ENCODE data around the gene SLC27A4.

Gene SLC27A4

GRCh38 chr9:128340691-128341434 is 536 bp downstream of the SLC27A4 start:
- peaks cover 8% of the 10 kb centered on the region for H3K4me1 Mint-ChIP-seq (ENCODE audit: low read depth)
- H3K27ac Mint-ChIP-seq = peak overlapping the region; percentile 94
- peak overlapping the region; percentile 94 for H3K4me3 Mint-ChIP-seq
- H3K9me3 Mint-ChIP-seq = no peaks in the 10 kb centered on the region
- DNase-seq (ENCODE audit: low spot score) = peak; percentile 21
- peaks cover 5% of the 10 kb centered on the region for H3K36me3 Mint-ChIP-seq (ENCODE audit: low read depth)
- H3K27me3 Mint-ChIP-seq (ENCODE audit: low read depth) = no peaks in the 10 kb centered on the region

- peak; percentile 68 for DNase-seq (ENCODE audit: low spot score)
- Mint-ChIP-seq H3K36me3 (ENCODE audit: low read depth) (peaks cover 5% of the 10 kb centered on the region), H3K4me3 (peak overlapping the region; percentile 94), H3K27ac (peak overlapping the region; percentile 94), H3K9me3 (no peaks in the 10 kb centered on the region), H3K27me3 (ENCODE audit: low read depth) (no peaks in the 10 kb centered on the region), H3K4me1 (ENCODE audit: low read depth) (peaks cover 8% of the 10 kb centered on the region)
These were observed 1.1 kb downstream of the SLC27A4 start for GRCh38 chr9:128341435-128341849.

- H3K4me1 Mint-ChIP-seq (ENCODE audit: low read depth) = peaks cover 8% of the 10 kb centered on the region
- no peaks in the 10 kb centered on the region for H3K9me3 Mint-ChIP-seq
- no peak for DNase-seq (ENCODE audit: low spot score)
- H3K27me3 Mint-ChIP-seq (ENCODE audit: low read depth) = no peaks in the 10 kb centered on the region
- H3K4me3 Mint-ChIP-seq = no peak overlapping the region
- peaks cover 10% of the 10 kb centered on the region for H3K36me3 Mint-ChIP-seq (ENCODE audit: low read depth)
- no peak overlapping the region for H3K27ac Mint-ChIP-seq
These were observed 2.8 kb downstream of the SLC27A4 start for GRCh38 chr9:128342971-128343680.

GRCh38 chr9:128343855-128344254 is 3.5 kb downstream of the SLC27A4 start:
- H3K4me3 Mint-ChIP-seq = no peak overlapping the region
- H3K36me3 Mint-ChIP-seq (ENCODE audit: low read depth) = peaks cover 10% of the 10 kb centered on the region
- H3K4me1 Mint-ChIP-seq (ENCODE audit: low read depth) = peaks cover 8% of the 10 kb centered on the region
- no peaks in the 10 kb centered on the region for H3K27me3 Mint-ChIP-seq (ENCODE audit: low read depth)
- no peak for DNase-seq (ENCODE audit: low spot score)
- no peaks in the 10 kb centered on the region for H3K9me3 Mint-ChIP-seq
- H3K27ac Mint-ChIP-seq = no peak overlapping the region

- Mint-ChIP-seq H3K36me3 (ENCODE audit: low read depth) (peaks cover 13% of the 10 kb centered on the region), H3K4me3 (no peak overlapping the region), H3K9me3 (no peaks in the 10 kb centered on the region), H3K27ac (no peak overlapping the region), H3K4me1 (ENCODE audit: low read depth) (peaks cover 4% of the 10 kb centered on the region), H3K27me3 (ENCODE audit: low read depth) (no peaks in the 10 kb centered on the region)
- no peak for DNase-seq (ENCODE audit: low spot score)
These were observed 4.7 kb downstream of the SLC27A4 start for GRCh38 chr9:128344931-128345605.

GRCh38 chr9:128349125-128349524 is 8.8 kb downstream of the SLC27A4 start:
- Mint-ChIP-seq H3K27ac (no peak overlapping the region), H3K9me3 (no peaks in the 10 kb centered on the region), H3K36me3 (ENCODE audit: low read depth) (peaks cover 17% of the 10 kb centered on the region), H3K4me1 (ENCODE audit: low read depth) (no peaks in the 10 kb centered on the region), H3K4me3 (no peak overlapping the region), H3K27me3 (ENCODE audit: low read depth) (no peaks in the 10 kb centered on the region)
- no peak for DNase-seq (ENCODE audit: low spot score)

GRCh38 chr9:128349772-128350171 is 9.4 kb downstream of the SLC27A4 start:
- Mint-ChIP-seq H3K36me3 (ENCODE audit: low read depth) (peaks cover 16% of the 10 kb centered on the region), H3K4me3 (no peak overlapping the region), H3K4me1 (ENCODE audit: low read depth) (no peaks in the 10 kb centered on the region), H3K9me3 (no peaks in the 10 kb centered on the region), H3K27ac (no peak overlapping the region), H3K27me3 (ENCODE audit: low read depth) (no peaks in the 10 kb centered on the region)
- DNase-seq (ENCODE audit: low spot score) = no peak

GRCh38 chr9:128355451-128355850 is 15.1 kb downstream of the SLC27A4 start:
- Mint-ChIP-seq H3K27ac (no peak overlapping the region), H3K4me3 (no peak overlapping the region)

GRCh38 chr9:128358090-128358489 is 17.8 kb downstream of the SLC27A4 start:
- H3K4me3 Mint-ChIP-seq = no peak overlapping the region

More at GRCh38 chr9:128355451-128355850, 15.1 kb downstream of the SLC27A4 start:
- no peak for DNase-seq (ENCODE audit: low spot score)
- no peaks in the 10 kb centered on the region for H3K4me1 Mint-ChIP-seq (ENCODE audit: low read depth)
- peaks cover 7% of the 10 kb centered on the region for H3K36me3 Mint-ChIP-seq (ENCODE audit: low read depth)
- no peaks in the 10 kb centered on the region for H3K9me3 Mint-ChIP-seq
- no peaks in the 10 kb centered on the region for H3K27me3 Mint-ChIP-seq (ENCODE audit: low read depth)

GRCh38 chr9:128358861-128359260 is 18.5 kb downstream of the SLC27A4 start:
- no peak overlapping the region for H3K4me3 Mint-ChIP-seq
- H3K27ac Mint-ChIP-seq = no peak overlapping the region
- H3K9me3 Mint-ChIP-seq = no peaks in the 10 kb centered on the region
- peaks cover 1% of the 10 kb centered on the region for H3K4me1 Mint-ChIP-seq (ENCODE audit: low read depth)
- no peaks in the 10 kb centered on the region for H3K27me3 Mint-ChIP-seq (ENCODE audit: low read depth)
- no peak for DNase-seq (ENCODE audit: low spot score)
- H3K36me3 Mint-ChIP-seq (ENCODE audit: low read depth) = peaks cover 6% of the 10 kb centered on the region

More at GRCh38 chr9:128358090-128358489, 17.8 kb downstream of the SLC27A4 start:
- Mint-ChIP-seq H3K36me3 (ENCODE audit: low read depth) (peaks cover 6% of the 10 kb centered on the region), H3K4me1 (ENCODE audit: low read depth) (peaks cover 1% of the 10 kb centered on the region), H3K27me3 (ENCODE audit: low read depth) (no peaks in the 10 kb centered on the region), H3K9me3 (no peaks in the 10 kb centered on the region), H3K27ac (no peak overlapping the region)
- no peak for DNase-seq (ENCODE audit: low spot score)

GRCh38 chr9:128360826-128361225 is 20.5 kb downstream of the SLC27A4 start:
- no peaks in the 10 kb centered on the region for H3K27me3 Mint-ChIP-seq (ENCODE audit: low read depth)
- H3K4me3 Mint-ChIP-seq = no peak overlapping the region
- H3K9me3 Mint-ChIP-seq = no peaks in the 10 kb centered on the region
- H3K4me1 Mint-ChIP-seq (ENCODE audit: low read depth) = peaks cover 7% of the 10 kb centered on the region
- H3K36me3 Mint-ChIP-seq (ENCODE audit: low read depth) = peaks cover 4% of the 10 kb centered on the region
- DNase-seq (ENCODE audit: low spot score) = no peak
- no peak overlapping the region for H3K27ac Mint-ChIP-seq

- DNase-seq (ENCODE audit: low spot score) = no peak
- H3K4me1 Mint-ChIP-seq (ENCODE audit: low read depth) = peaks cover 7% of the 10 kb centered on the region
- no peaks in the 10 kb centered on the region for H3K9me3 Mint-ChIP-seq
- peak overlapping the region; percentile 62 for H3K27ac Mint-ChIP-seq
- H3K4me3 Mint-ChIP-seq = peak overlapping the region; percentile 82
- H3K36me3 Mint-ChIP-seq (ENCODE audit: low read depth) = no peaks in the 10 kb centered on the region
- no peaks in the 10 kb centered on the region for H3K27me3 Mint-ChIP-seq (ENCODE audit: low read depth)
These were observed 21.1 kb downstream of the SLC27A4 start for GRCh38 chr9:128361296-128361985.

GRCh38 chr9:128361986-128362646 is 21.8 kb downstream of the SLC27A4 start:
- H3K4me3 Mint-ChIP-seq = peak overlapping the region; percentile 82
- DNase-seq (ENCODE audit: low spot score) = peak; percentile 52
- H3K4me1 Mint-ChIP-seq (ENCODE audit: low read depth) = peaks cover 7% of the 10 kb centered on the region
- peak overlapping the region; percentile 49 for H3K27ac Mint-ChIP-seq
- no peaks in the 10 kb centered on the region for H3K36me3 Mint-ChIP-seq (ENCODE audit: low read depth)
- no peaks in the 10 kb centered on the region for H3K27me3 Mint-ChIP-seq (ENCODE audit: low read depth)
- no peaks in the 10 kb centered on the region for H3K9me3 Mint-ChIP-seq

All from T-helper 2 cell treated with Interferon-gamma antibody and Interleukin-4, amounts not matched to agents 5 μg/mL and 100 μg/mL, for 36 hours (primary cell).